NCI-H460 (cell line): ENCODE data around the gene FANCE. TPM values are rescaled to one million over a fixed set of nuclear protein-coding genes. Genes with fewer than 3 reads are reported as not detected.

Source experiments
- DNase-seq: peaks from one replicate; pipeline ENCODE4 v3.0.0-alpha.2; 2016; ENCODE audit warnings: low read depth; ENCODE audit errors: extremely low read depth
- total RNA-seq: library from RNA; depleted of rRNA; stranded (reverse); fragments of >200 nt; shearing (Covaris generic); gene quantifications from 2 replicates; pipeline ENCODE4 v1.2.3, GENCODE V29; 2014

Gene FANCE
- total RNA-seq, 1 experiment from 2014 or later: 5.1 TPM

- no peak for DNase-seq
These were observed 42.0 kb downstream of the FANCE start for GRCh38 chr6:35494161-35494563.

DNA sequence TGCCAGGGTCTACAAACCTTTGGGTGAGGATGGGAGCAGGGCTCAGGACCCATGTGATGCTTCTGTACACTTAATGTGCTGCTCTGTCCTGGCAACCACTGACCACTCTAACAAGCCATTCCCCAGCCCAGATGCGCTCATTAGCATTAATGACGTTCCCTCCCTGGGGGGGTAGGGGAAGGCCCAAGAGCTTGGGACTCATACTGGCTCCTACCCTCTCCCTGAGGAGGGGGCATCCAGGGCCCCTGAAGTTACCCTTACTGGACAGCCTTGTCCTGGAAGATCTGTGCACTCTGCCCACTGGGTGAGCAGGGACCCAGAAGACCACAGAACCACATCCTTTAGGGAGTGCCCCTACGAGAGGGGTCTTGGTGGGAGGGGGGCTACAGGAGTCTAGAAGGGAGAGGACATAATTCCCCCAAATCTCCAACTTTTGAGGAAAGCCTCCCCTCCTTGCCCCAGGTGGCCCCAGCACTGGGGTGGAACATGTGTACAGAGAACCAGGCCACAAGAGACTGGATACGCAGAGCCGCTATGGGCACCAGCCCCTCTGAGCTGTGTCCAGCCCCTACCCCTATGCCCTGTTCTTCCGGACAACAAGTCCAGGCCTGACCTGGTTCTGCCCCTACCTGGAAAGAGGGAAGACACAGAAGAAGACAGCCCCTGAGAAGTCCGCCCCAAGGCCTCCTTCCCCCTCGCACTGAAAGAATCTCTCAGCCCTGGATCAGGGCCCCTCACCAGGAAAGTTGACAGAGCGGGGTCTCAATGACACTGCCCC lies 43.3 kb downstream of the FANCE start:
- DNase-seq: no peak

DNA sequence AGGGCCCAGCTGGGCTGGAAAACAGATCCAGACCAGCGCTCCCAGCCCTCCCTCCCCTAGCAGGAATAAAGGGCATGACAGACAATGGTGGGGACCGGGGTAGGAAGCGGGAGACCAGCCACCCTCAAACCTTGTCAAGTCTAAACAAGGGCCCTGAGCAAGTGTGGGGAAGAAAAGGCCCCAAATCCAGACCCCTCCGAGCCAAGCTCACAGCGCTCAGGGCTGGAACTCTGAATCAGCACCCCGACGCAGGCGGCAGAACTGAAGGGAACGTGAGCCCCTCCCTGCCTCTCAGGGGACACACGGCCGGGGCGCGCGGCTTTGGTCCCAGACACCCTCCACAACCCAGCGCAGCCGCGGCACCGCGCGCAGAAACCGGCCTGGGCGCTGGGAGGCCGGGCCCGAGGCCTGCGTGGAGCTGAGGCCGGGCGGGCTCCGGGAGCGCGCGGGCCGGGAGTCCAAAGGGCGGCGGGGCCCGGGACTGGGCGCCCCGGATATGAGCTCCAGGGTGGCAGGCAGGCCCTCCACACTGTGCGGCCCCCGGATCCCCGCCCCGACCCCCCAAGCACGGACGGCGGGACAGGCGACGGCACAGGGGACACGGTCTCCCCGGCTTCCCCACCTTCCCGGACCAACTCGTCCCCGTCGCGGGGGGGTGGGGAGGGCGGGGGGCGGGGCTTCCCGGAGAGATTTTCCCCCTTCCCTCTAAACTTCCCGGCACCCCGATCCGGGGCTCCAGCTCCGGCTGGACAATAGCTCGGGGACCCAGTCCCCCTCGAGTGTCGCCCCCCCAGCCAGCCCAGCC lies 44.1 kb downstream of the FANCE start:
- DNase-seq: no peak

- DNase-seq: peak; percentile 11
These were observed 44.9 kb downstream of the FANCE start, which contains the start of gene TEAD3 for GRCh38 chr6:35496841-35497570. Gene TEAD3, minus strand, starts transcription at chr6:35497079.

GRCh38 chr6:35497571-35498421 lies 45.7 kb downstream of the FANCE start:
- DNase-seq: no peak

- DNase-seq: no peak
These were observed 46.4 kb downstream of the FANCE start for GRCh38 chr6:35498422-35499067.

GRCh38 chr6:35499372-35499771 lies 47.2 kb downstream of the FANCE start:
- DNase-seq: no peak

DNA sequence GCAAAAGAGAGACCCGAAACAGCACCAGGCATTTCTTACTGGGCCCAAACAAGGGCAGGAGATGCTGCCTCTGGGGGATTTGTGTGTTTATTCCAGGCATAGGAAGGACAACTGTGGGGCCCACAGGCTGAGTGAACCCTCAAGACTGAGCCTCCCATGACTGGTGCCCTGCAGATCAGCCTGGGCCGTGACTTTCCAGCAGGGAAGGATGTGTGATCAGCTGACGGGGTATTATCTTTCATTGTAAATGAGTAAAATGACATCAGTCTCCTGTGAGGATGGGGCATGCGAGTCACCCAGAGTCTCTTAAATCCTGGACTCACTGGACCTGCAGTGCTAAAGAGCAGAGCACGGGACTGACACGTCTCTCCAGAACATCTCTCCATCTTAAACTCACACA lies 48.6 kb downstream of the FANCE start:
- no peak for DNase-seq

DNA sequence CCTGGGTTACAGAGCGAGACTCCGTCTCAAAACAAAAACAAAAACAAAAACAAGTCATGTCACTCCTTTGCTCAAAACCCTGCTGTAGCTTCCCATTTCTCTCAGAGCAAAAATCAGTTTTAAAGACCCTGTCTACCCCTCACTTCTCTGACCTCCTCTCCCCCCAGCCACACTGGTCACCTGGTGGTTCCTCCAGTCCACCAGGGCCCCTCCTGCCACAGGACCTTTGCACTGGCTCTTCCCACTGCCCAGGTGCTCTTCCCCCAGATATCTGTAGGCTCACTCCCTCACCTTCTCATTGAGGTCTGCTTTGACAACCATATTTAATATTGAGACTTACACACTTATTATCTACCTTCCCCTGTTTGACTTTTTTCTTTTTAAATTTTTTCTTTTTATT lies 49.6 kb downstream of the FANCE start:
- DNase-seq: no peak

- DNase-seq: no peak
These were observed 51.4 kb downstream of the FANCE start for GRCh38 chr6:35503534-35503933.

DNA sequence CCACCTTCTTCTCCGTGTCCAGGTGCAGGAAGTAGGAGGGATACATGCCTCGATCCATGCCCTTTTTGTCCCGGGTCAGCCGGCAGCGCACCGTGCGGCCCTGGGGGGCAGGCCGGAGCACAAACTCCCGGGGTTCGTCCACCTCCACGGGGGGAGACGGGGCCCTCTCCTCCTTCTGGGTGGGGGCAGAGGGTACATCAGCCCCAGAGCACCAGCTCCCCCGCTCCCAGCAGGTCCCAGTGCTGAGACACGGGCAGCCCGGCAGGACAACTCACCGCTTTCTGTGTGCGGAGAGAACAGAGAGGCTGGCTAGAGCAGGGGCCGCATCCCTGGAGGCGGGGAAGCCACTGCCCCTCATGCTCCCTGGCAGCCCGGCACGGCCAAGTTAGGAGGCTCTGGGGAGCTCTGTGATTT lies 53.9 kb downstream of the FANCE start:
- no peak for DNase-seq

- no peak for DNase-seq
These were observed 54.4 kb downstream of the FANCE start for GRCh38 chr6:35506536-35506935.

DNA sequence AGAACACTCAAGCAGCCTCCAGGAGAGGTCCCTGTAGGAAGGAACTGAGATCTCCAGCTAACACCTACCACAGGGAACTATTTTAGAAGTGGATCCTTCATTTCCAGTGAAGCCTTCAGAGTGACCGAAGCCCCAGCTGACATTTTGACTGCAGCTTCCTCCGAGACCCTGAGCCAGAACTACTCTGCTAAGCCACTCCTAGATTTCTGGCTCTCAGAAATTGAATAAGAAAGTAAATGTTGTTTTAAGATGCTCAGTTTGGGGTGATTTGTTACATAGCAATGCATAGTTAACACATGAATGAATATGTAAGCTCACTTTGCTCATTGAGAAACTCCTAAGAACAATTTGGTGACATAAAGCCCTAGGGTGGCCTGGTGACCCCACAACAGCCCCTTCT lies 55.1 kb downstream of the FANCE start:
- no peak for DNase-seq

GRCh38 chr6:35508027-35508426 lies 55.9 kb downstream of the FANCE start:
- no peak for DNase-seq

DNA sequence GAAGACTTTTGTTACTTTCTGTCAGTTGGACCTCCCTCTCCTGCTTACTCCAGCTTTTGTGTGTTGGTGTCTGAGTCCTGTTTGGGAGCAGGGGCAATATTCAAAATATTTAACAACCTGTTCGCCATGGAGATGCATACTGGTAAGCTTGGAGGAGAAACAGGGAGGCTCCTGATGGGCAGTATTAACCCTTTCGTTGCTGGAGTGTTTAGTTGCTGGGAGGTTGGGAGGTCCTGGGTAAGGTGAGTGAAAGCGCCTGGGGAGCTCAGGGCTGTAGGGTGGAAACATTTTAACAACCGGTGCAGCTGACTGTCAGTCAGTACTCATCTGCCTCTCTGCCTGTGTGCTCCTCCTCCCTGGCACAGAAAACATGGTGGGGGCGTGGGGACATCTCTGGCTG lies 56.4 kb downstream of the FANCE start:
- DNase-seq: no peak

DNA sequence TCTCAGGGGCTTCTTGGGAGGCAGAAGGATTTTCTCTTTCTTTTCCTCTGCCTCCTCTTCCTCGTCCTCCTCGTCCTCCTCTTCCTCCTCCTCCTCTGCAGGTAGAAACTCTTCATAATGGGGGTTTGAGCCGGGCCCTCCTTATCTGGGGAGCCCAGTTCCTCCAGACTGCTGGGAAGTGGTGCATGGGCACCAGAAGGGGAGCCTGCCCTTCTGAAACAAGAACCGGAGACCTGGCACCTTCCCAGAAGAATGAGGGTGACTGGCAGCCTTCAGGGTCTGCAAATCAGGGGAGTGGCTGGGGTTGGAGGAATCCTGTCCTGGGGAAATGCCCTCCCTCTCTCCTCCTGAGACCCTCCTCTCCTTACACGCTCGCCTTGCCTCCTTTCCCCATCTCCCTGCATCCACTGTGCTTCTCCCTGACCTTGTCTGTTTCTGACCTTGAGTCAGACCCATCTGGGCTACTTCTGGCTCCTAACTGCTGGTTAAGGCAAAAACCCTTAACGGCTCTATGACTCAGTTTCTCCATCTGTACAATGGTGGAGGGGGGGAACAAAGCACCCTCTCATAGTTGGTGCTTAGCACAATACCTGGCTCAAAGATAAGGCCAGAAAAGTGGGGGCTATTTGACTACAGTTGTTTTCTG lies 58.9 kb downstream of the FANCE start:
- DNase-seq: no peak

DNA sequence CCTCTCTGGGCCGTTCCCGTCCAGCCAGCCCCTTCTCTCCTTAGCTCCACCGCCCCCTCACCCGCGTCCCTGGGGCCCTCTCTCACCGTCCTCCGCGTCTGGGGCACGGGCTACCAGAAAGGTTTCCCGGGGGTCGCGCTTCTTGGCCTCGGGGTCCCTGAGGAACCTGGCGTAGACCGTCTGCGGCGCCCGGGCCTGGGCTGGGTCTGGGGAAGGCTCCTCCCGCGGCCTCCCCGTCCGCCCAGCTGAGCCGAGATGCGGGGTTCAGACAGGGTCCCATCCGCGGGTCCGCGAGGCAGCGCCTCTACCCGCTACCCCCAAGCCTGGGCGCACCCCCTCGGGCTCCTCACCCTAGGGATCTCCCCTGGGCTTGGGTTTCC lies 59.4 kb downstream of the FANCE start:
- DNase-seq: no peak

GRCh38 chr6:35512006-35512405 lies 59.9 kb downstream of the FANCE start:
- no peak for DNase-seq

DNA sequence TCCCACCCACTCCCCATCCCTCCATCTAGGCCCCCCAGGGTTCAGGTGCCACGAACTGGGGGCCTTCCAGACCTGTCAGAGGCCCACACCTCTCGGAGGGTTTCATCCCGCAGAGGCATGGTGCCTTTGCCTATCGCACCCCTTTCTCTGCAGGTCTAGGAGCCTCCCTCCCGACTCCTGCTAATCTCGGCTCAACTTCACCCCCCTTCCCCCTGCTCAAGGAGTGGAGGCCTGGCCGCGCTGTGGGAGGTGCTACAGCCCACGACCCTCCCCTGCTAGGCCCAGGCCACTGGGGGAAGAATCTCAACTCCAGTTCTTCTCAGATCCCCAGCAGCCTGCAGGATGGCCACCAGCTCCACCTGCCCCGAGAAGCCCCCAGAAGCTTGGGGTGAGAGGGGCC lies 60.6 kb downstream of the FANCE start, which contains the start of gene TULP1:
Gene TULP1 (minus strand): TSS at position 157 of the 400 bp plus-strand sequence. CDS start 38 bp downstream, at position 119.
- DNase-seq: no peak
